HFFc6 (cell line): ENCODE measurements around the gene HNRNPL. TPM values are rescaled to one million over a fixed set of nuclear protein-coding genes. Genes with fewer than 3 reads are reported as not detected.
"Not testable (repeated sequence)": the region's sequence is repeated elsewhere in the genome, so short reads cannot be mapped to it uniquely, and the experiment has no call there.

Experiments
- DNase-seq: peaks from one replicate; pipeline ENCODE4 v3.0.0-alpha.2; 2018
- H3K27ac Mint-ChIP-seq: 2 replicates; pipeline ENCODE4 v1.8.0; 2020; ENCODE audit warnings: mild to moderate bottlenecking, mixed read lengths
- H3K27me3 Mint-ChIP-seq: 2 replicates; pipeline ENCODE4 v1.8.0; 2021; ENCODE audit warnings: mild to moderate bottlenecking, moderate library complexity, mixed read lengths; ENCODE audit not compliant: insufficient read depth
- H3K36me3 Mint-ChIP-seq: 2 replicates; pipeline ENCODE4 v1.8.0; 2021; ENCODE audit warnings: low read depth, mixed read lengths
- H3K4me1 Mint-ChIP-seq: 2 replicates; pipeline ENCODE4 v1.8.0; 2020; ENCODE audit warnings: low read depth, mixed read lengths
- H3K4me3 Mint-ChIP-seq: 2 replicates; pipeline ENCODE4 v1.8.0; 2020; ENCODE audit warnings: mild to moderate bottlenecking, moderate library complexity, mixed read lengths
- H3K9me3 Mint-ChIP-seq: 2 replicates; pipeline ENCODE4 v1.8.0; 2020; ENCODE audit warnings: mild to moderate bottlenecking, mixed read lengths
- total RNA-seq, 6 experiments: library from RNA; stranded (reverse); fragmentation: NEBNext Ultra II Directional; extraction: Animal tissue kit (Norgen Biotek cat#: 25700); gene quantifications; 2 replicates in 1 of 6; 3 replicates in 5 of 6; pipeline ENCODE4 v1.2.3, GENCODE V29; 2021
- TF ChIP-seq, protein P1 (sequence below): fragments of 200-600 bp; sonication (generic); IDR thresholded peaks from 2 replicates; pipeline ENCODE4 v1.5.0; 2021; ENCODE audit warnings: antibody characterized with exemption, mild to moderate bottlenecking

The HNRNPL gene
- total RNA-seq, 6 experiments from 2014 or later, result 337 to 467 (median 441) TPM

DNA sequence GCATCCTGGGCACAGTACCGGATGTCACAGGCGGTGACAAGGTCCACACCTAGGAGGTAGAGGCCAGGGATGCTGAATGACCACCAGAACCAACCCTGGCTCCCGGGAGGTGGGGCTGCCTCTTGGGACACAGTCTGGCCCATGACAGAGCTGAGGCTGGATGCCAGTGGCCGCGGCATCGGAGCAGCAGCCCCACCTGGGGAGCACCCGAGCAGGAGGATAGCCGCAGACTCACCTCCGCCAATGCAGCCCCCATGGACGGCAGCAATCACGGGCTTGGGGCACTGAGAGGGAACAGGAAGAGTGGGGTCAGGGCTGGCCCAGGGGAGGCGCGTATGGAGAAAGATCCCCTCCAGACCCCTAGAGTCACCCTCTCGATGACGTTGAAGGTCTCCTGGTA is 32.7 kb downstream of the HNRNPL start:
- H3K27me3 Mint-ChIP-seq, result peaks cover 1% of the 10 kb centered on the region
- no peak overlapping the region for H3K27ac Mint-ChIP-seq
- TF ChIP-seq, protein P1, sequence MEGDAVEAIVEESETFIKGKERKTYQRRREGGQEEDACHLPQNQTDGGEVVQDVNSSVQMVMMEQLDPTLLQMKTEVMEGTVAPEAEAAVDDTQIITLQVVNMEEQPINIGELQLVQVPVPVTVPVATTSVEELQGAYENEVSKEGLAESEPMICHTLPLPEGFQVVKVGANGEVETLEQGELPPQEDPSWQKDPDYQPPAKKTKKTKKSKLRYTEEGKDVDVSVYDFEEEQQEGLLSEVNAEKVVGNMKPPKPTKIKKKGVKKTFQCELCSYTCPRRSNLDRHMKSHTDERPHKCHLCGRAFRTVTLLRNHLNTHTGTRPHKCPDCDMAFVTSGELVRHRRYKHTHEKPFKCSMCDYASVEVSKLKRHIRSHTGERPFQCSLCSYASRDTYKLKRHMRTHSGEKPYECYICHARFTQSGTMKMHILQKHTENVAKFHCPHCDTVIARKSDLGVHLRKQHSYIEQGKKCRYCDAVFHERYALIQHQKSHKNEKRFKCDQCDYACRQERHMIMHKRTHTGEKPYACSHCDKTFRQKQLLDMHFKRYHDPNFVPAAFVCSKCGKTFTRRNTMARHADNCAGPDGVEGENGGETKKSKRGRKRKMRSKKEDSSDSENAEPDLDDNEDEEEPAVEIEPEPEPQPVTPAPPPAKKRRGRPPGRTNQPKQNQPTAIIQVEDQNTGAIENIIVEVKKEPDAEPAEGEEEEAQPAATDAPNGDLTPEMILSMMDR, result no peak
- no peak for DNase-seq
- no peak overlapping the region for H3K4me3 Mint-ChIP-seq
- H3K36me3 Mint-ChIP-seq, result peaks cover 4% of the 10 kb centered on the region
- no peaks in the 10 kb centered on the region for H3K9me3 Mint-ChIP-seq
- H3K4me1 Mint-ChIP-seq, result no peaks in the 10 kb centered on the region

DNA sequence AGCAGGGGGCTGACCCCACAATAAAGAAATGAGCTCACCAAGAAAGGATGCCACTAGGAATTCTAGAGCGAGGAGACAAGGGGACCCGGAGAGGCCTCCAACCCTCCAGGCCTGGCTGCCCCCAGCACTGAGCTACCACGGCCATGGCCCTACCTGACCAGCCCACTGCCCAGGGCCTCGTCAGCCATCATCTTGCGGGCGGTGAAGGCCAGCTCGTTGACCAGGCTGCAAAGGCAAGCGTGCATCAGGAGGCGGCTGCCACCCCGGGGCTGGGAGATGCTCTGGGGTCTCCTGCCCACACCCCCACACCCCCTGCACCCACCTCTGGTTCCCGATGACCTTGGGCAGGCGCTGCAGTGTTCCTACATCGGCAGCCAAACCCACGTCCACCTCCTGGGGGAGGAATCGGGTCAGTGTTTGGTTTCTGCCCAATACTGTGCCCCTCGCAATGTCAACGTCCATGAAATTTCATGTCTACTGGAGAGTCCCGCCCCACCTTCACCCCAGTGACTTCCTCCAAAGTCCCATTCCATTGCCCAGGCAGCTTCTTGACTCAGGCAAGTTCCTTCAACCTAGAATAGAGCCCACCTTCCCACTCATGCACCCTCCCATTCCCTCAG is 33.5 kb downstream of the HNRNPL start:
- no peak overlapping the region for H3K4me3 Mint-ChIP-seq
- H3K4me1 Mint-ChIP-seq, result no peaks in the 10 kb centered on the region
- H3K36me3 Mint-ChIP-seq, result peaks cover 4% of the 10 kb centered on the region; the same call in 1 of the 2 replicates
- TF ChIP-seq, protein P1, result no peak
- H3K27me3 Mint-ChIP-seq, result peaks cover 1% of the 10 kb centered on the region
- no peaks in the 10 kb centered on the region for H3K9me3 Mint-ChIP-seq
- H3K27ac Mint-ChIP-seq, result no peak overlapping the region
- no peak for DNase-seq

DNA sequence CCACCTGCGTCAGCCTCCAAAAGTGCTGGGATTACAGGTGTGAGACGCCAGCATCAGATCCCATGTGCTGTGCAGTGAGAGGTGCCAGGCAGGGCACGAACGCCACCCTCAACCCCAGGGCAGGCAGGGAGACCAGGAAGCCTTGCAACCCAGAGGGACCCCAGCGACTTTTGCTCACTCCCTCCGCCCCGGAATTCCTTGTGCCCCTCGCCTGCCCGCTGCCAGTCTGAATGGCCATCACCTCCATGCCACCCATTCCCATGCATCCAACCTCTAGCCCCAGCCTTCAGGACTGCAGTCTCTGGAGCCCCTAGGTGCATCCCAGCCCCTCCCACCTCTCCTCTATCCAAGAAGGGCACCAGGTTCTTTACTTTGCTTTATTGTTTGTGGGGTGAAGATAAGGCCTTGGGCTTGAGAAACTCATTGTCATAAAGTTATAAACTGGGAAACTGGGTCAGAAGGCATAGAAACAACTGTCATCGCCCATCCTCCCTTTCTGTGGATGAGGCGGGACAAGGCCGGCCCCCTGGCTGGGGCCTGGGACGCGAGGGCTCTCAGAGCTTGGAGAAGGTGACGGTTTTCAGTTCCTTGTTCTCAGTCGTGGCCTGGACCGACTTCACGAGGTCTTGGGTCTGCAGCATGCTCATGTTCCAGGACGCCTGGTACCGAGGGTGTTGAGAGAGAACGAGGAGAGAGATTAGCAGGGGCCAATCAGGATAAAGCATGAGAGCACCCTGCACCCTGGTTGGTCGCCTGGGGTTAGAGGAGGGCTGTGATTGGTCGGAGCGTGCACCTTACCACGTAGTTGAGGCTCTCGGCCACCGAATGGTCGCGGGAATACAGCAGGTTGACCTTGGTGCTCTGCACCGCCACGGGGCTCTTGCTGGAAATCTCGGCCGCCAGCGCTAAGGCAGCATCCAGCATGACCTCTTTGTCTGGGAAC is 34.5 kb downstream of the HNRNPL start:
- Mint-ChIP-seq H3K27ac (no peak overlapping the region), H3K4me1 (no peaks in the 10 kb centered on the region), H3K36me3 (no peaks in the 10 kb centered on the region)

DNA sequence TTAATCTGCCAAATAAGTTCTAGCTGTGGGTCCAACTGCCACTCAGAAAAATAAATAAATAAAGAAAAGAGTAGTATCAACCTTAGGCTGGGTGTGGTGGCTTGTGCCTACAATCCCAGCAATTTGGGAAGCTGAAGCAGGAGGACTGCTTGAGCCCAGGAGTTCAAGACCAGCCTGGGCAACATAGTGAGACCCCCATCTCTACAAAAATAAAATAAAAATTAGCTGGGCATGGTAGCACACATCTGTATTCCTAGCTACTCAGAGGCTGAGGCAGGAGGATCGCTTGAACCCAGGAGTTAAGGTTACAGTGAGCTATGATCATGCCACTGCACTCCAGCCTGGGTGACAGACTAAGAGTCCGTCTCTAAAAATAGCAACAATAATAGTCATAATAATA is 35.9 kb downstream of the HNRNPL start:
- not testable (repeated sequence) for H3K4me1 Mint-ChIP-seq, H3K27ac Mint-ChIP-seq, H3K27me3 Mint-ChIP-seq, H3K36me3 Mint-ChIP-seq, H3K4me3 Mint-ChIP-seq, DNase-seq, H3K9me3 Mint-ChIP-seq

More for the DNA sequence above, 34.5 kb downstream of the HNRNPL start:
- Mint-ChIP-seq H3K27me3 (peaks cover 1% of the 10 kb centered on the region), H3K9me3 (no peaks in the 10 kb centered on the region), H3K4me3 (no peak overlapping the region)
- TF ChIP-seq, protein P1, result no peak
- no peak for DNase-seq

DNA sequence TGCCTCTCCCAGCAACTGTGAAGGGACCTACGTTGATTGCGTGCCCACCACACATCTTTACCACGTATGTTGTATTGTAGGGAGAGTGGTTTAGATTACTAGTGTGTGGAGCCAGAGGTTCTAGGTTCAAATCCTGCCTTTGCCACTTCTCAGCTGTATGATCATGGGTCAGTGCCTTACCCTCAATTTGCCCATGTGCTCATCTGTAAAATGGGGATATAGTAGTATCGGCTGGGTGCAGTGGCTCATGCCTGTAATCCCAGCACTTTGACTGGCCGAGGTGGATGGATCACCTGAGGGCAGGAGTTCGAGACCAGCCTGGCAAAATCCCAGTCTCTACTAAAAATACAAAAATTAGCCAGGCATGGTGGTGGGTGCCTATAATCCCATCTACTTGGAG is 36.5 kb downstream of the HNRNPL start:
- Mint-ChIP-seq H3K27me3 (peaks cover 1% of the 10 kb centered on the region), H3K27ac (no peak overlapping the region), H3K9me3 (no peaks in the 10 kb centered on the region), H3K4me1 (no peaks in the 10 kb centered on the region), H3K36me3 (no peaks in the 10 kb centered on the region), H3K4me3 (no peak overlapping the region)
- no peak for DNase-seq
- TF ChIP-seq, protein P1, result no peak

DNA sequence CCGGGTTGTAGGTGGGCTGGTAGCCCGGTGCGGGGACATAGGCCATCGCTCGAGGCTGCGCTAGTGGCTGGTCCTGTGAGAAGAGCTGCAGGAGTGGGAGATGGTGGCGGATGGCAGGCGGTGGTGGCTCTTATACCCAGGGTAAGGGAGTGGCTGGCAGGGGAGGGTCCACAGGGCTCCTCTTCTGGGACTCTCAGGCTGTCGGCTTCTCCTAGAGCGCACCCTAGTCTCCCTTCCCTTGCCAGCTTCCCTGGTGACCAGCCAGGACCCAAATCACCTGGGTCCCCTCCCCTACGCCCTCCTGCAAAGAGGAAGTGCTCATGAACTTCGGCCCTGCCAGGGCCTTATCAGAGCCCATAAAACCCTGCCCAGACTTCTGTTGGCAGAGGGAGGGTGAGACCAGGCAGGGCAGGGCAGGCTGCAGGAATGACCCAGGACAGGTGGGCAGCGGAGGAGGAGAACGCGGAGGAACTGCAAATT is 36.9 kb downstream of the HNRNPL start, which contains the start of gene LGALS4:
Gene LGALS4, minus strand, starts transcription at position 105 of the 480 bp plus-strand sequence. Its CDS starts 59 bp downstream, at position 46.
- no peak for DNase-seq
- no peaks in the 10 kb centered on the region for H3K36me3 Mint-ChIP-seq

More for the DNA sequence above, 36.9 kb downstream of the HNRNPL start, which contains the start of gene LGALS4:
- H3K9me3 Mint-ChIP-seq, result no peaks in the 10 kb centered on the region
- no peaks in the 10 kb centered on the region for H3K4me1 Mint-ChIP-seq
- TF ChIP-seq, protein P1, result no peak
- H3K4me3 Mint-ChIP-seq, result no peak within 1 kb of the TSS
- no peak within 1 kb of the TSS for H3K27ac Mint-ChIP-seq
- H3K27me3 Mint-ChIP-seq, result peaks cover 1% of the 10 kb centered on the region
